NCI-H345 treated with DMSO at 0.1 percent for 48 hours (cell line): Measurements from ENCODE around the gene GARIN1A.

ENCODE experiments used
- DNase-seq: peaks from one replicate; lab custom pipeline; 2025; ENCODE audit not compliant: unreplicated experiment; lab: John Stamatoyannopoulos, UW

The GARIN1A gene

GRCh38 chr7:128714701-128715495, 42.8 kb downstream of the GARIN1A start:
- DNase-seq = no peak

GRCh38 chr7:128718967-128719642, 47.0 kb downstream of the GARIN1A start:
- DNase-seq = no peak

- no peak for DNase-seq
Observed at GRCh38 chr7:128721376-128721775, 49.3 kb downstream of the GARIN1A start.
